ENCODE results near the gene MAP2K3. TPM values are rescaled to one million over a fixed set of nuclear protein-coding genes. Genes with fewer than 3 reads are reported as not detected.

MAP2K3 gene
- total and polyA plus RNA-seq, 2 of the 4 experiments (the other 2 are of a cell fraction): 23.5 to 82.2 TPM

- Histone ChIP-seq H2AK5ac (ENCODE audit: low read depth, low read length) (peak overlapping the region; percentile 95), H2BK15ac (ENCODE audit: low read depth, low read length) (peak overlapping the region; percentile 81; the same call in 2 of the 3 replicates), H4K5ac (ENCODE audit: low read depth, low read length) (peak overlapping the region; percentile 78), H3K79me1 (ENCODE audit: low read depth in 1 of 2, low read length in 2 of 2) (peaks cover 3 to 52% of the 10 kb centered on the region in 2 experiments; a peak in 3 of 4 replicates), H3K4me3 (ENCODE audit: insufficient read depth, low read depth, low read length) (peak overlapping the region; percentile 8; the same call in 1 of the 2 replicates), H3K4ac (ENCODE audit: low read depth, low read length) (peak overlapping the region; percentile 90), H3K27ac (ENCODE audit: insufficient read depth, low read length) (peak overlapping the region; percentile 90), H3K4me1 (ENCODE audit: control insufficient read depth, insufficient read depth, low read length) (peaks cover 42% of the 10 kb centered on the region), H4K20me1 (ENCODE audit: insufficient read depth, low read length) (peaks cover 78% of the 10 kb centered on the region), H2AFZ (replicated peaks; ENCODE audit: low read length, poor library complexity) (peak overlapping the region; percentile 64), H3K56ac (ENCODE audit: extremely low read depth, insufficient read depth, low read length) (peak overlapping the region; percentile 2; the same call in 1 of the 2 replicates), H4K8ac (ENCODE audit: low read depth in 2 of 2, low read length in 2 of 2) (peak overlapping the region; percentile 53 to 85), H3K9me1 (ENCODE audit: insufficient read depth, low read length) (peaks cover 23% of the 10 kb centered on the region), H3K23ac (ENCODE audit: low read depth, low read length) (peak overlapping the region; percentile 92), H3K14ac (replicated peaks; ENCODE audit: low read depth, low read length) (peak overlapping the region; percentile 85), H3K36me3 (ENCODE audit: control insufficient read depth, insufficient read depth, low read length) (peaks cover 6% of the 10 kb centered on the region), H3K9me3 (ENCODE audit: control insufficient read depth, insufficient read depth, low read length) (no peaks in the 10 kb centered on the region), H3K9ac (ENCODE audit: low read depth, low read length) (peak overlapping the region; percentile 71), H2BK5ac (ENCODE audit: low read depth, low read length, poor library complexity, severe bottlenecking) (peak overlapping the region; percentile 94), H3K4me2 (ENCODE audit: low read depth, low read length) (peak overlapping the region; percentile 82), H3K18ac (ENCODE audit: low read depth, low read length) (peak overlapping the region; percentile 64), H3K27me3 (ENCODE audit: control insufficient read depth, insufficient read depth, low read length) (no peaks in the 10 kb centered on the region), H2BK120ac (ENCODE audit: low read depth, low read length) (peak overlapping the region; percentile 86), H4K91ac (ENCODE audit: insufficient read depth, low read depth, low read length) (peak overlapping the region; percentile 92), H2BK20ac (ENCODE audit: low read depth, low read length) (peak overlapping the region; percentile 78), H2AK9ac (replicated peaks; ENCODE audit: low read depth, low read length, poor library complexity) (peak overlapping the region; percentile 94)
- POLR2A ChIA-PET (ENCODE audit: unreplicated experiment): no interaction called here
- ATAC-seq (ENCODE audit: low read depth): peak; percentile 16
- no TSS peak for BruUV-seq (replicated peaks)
- dilution Hi-C loops (cut with HindIII; ENCODE audit: low sequenced_read_pairs, unreplicated experiment) (no loop called here), intact Hi-C loops (cut with micrococcal nuclease) (no loop called here), in situ Hi-C loops (cut with MboI; ENCODE audit: low sequenced_read_pairs) (no loop called here)
- peak; percentile 97 for DNase-seq
- 10% methylated on average over 8 of the region's 18 CpGs; no CpG with 5 or more reads in 1 of the 2 experiments for WGBS, 2 experiments (ENCODE audit: extremely low coverage in 2 of 2, insufficient read length in 1 of 2)
- CTCF ChIA-PET: no interaction called here
- TF ChIP-seq MXI1 (IDR thresholded peaks at IDR 0.05; ENCODE audit: borderline replicate concordance, low read depth, low read length): no peak
- no peak for TF ChIP-seq SMC3 (IDR thresholded peaks at IDR 0.05; ENCODE audit: low read depth, low read length)
- no peak for TF ChIP-seq MAFK (IDR thresholded peaks at IDR 0.05; ENCODE audit: low read depth, low read length)
- 0 out of 2 replicates have a peak, but pooled peaks have one; percentile 29 for TF ChIP-seq CEBPB (IDR thresholded peaks at IDR 0.05; ENCODE audit: low read depth, low read length)
- TF ChIP-seq NFE2L2 (IDR thresholded peaks at IDR 0.05; ENCODE audit: low read depth, low read length): peak; percentile 75
- TF ChIP-seq, protein P1, sequence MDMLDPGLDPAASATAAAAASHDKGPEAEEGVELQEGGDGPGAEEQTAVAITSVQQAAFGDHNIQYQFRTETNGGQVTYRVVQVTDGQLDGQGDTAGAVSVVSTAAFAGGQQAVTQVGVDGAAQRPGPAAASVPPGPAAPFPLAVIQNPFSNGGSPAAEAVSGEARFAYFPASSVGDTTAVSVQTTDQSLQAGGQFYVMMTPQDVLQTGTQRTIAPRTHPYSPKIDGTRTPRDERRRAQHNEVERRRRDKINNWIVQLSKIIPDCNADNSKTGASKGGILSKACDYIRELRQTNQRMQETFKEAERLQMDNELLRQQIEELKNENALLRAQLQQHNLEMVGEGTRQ (IDR thresholded peaks at IDR 0.05; ENCODE audit: low read depth, low read length): no peak
- TF ChIP-seq RCOR1 (IDR thresholded peaks at IDR 0.05; ENCODE audit: insufficient replicate concordance, low read length): peak; percentile 56
- TF ChIP-seq RFX5 (IDR thresholded peaks at IDR 0.05; ENCODE audit: low read depth, low read length): no peak
- peak; percentile 93 for TF ChIP-seq BHLHE40 (IDR thresholded peaks at IDR 0.05; ENCODE audit: low read depth, low read length)
- peak; percentile 76 for TF ChIP-seq MAZ (IDR thresholded peaks at IDR 0.05; ENCODE audit: borderline replicate concordance, low read depth, low read length)
- TF ChIP-seq, protein P2, sequence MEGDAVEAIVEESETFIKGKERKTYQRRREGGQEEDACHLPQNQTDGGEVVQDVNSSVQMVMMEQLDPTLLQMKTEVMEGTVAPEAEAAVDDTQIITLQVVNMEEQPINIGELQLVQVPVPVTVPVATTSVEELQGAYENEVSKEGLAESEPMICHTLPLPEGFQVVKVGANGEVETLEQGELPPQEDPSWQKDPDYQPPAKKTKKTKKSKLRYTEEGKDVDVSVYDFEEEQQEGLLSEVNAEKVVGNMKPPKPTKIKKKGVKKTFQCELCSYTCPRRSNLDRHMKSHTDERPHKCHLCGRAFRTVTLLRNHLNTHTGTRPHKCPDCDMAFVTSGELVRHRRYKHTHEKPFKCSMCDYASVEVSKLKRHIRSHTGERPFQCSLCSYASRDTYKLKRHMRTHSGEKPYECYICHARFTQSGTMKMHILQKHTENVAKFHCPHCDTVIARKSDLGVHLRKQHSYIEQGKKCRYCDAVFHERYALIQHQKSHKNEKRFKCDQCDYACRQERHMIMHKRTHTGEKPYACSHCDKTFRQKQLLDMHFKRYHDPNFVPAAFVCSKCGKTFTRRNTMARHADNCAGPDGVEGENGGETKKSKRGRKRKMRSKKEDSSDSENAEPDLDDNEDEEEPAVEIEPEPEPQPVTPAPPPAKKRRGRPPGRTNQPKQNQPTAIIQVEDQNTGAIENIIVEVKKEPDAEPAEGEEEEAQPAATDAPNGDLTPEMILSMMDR (conservative IDR thresholded peaks at IDR 0.05; ENCODE audit: low read depth, low read length): no peak
- TF ChIP-seq RAD21 (IDR thresholded peaks at IDR 0.05; ENCODE audit: low read length): 0 out of 2 replicates have a peak, but pooled peaks have one; percentile 5
- peak; percentile 93 for TF ChIP-seq POLR2A (IDR thresholded peaks at IDR 0.05; ENCODE audit: low read depth, low read length)
- peak; percentile 99 for TF ChIP-seq FOS (IDR thresholded peaks at IDR 0.05; ENCODE audit: low read depth, low read length)
These were observed 3.4 kb downstream of the MAP2K3 start for GRCh38 chr17:21287703-21288449.
